ENCODE data around the gene PRICKLE2.

The PRICKLE2 gene

DNA sequence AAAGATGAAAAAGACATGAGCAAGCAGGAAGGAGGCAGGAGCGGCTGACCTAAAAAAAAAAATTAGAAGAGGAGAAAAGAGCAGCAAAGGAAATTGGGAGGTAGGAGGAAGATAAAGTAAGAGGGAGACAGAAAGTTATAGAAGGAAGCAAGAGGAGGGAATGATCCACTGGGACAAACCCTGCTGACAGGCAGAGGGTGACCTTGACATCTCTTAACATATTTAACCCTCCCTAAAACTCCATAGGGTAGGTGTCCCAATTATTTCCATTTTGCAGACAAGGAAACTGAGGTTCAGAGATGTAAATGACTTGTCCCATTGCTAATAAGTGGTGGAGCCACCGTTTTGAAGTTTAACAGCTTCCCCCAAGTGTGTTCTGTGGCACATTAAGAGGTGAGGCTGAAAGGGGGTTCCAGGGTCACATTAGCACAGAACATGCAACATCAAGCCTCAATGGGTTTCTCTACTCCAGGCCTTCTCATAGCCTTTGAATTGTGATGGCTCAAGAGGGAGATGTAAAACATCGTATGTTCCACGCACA, 37.4 kb upstream of the PRICKLE2 start:
- Histone ChIP-seq H3K27ac (ENCODE audit: poor library complexity, severe bottlenecking) (no peak overlapping the region), H3K36me3 (ENCODE audit: low read depth) (no peaks in the 10 kb centered on the region), H3K4me3 (ENCODE audit: severe bottlenecking) (no peak overlapping the region), H3K27me3 (ENCODE audit: insufficient read depth, poor library complexity, severe bottlenecking) (no peaks in the 10 kb centered on the region), H3K9me3 (ENCODE audit: severe bottlenecking) (no peaks in the 10 kb centered on the region), H3K4me1 (ENCODE audit: insufficient read depth, poor library complexity, severe bottlenecking) (peaks cover 31% of the 10 kb centered on the region)
- ATAC-seq (ENCODE audit: low read depth) (no peak), DNase-seq (ENCODE audit: low spot score) (no peak)
- TF ChIP-seq CTCF (IDR thresholded peaks at IDR 0.05; ENCODE audit: poor library complexity, severe bottlenecking): no peak

GRCh38 chr3:64260431-64260830, 35.2 kb upstream of the PRICKLE2 start:
- no peak for TF ChIP-seq CTCF (IDR thresholded peaks at IDR 0.05; ENCODE audit: poor library complexity, severe bottlenecking)
- DNase-seq (ENCODE audit: low spot score) (no peak), ATAC-seq (ENCODE audit: low read depth) (no peak)
- Histone ChIP-seq H3K27me3 (ENCODE audit: insufficient read depth, poor library complexity, severe bottlenecking) (no peaks in the 10 kb centered on the region), H3K9me3 (ENCODE audit: severe bottlenecking) (no peaks in the 10 kb centered on the region), H3K36me3 (ENCODE audit: low read depth) (no peaks in the 10 kb centered on the region), H3K27ac (ENCODE audit: poor library complexity, severe bottlenecking) (no peak overlapping the region), H3K4me1 (ENCODE audit: insufficient read depth, poor library complexity, severe bottlenecking) (peaks cover 14% of the 10 kb centered on the region), H3K4me3 (ENCODE audit: severe bottlenecking) (no peak overlapping the region)

GRCh38 chr3:64259636-64260035, 34.4 kb upstream of the PRICKLE2 start:
- ATAC-seq (ENCODE audit: low read depth): no peak
- TF ChIP-seq CTCF (IDR thresholded peaks at IDR 0.05; ENCODE audit: poor library complexity, severe bottlenecking): no peak
- H3K27ac ChIP-seq (ENCODE audit: poor library complexity, severe bottlenecking): no peak overlapping the region
- no peak for DNase-seq (ENCODE audit: low spot score)
- no peaks in the 10 kb centered on the region for H3K27me3 ChIP-seq (ENCODE audit: insufficient read depth, poor library complexity, severe bottlenecking)
- no peak overlapping the region for H3K4me3 ChIP-seq (ENCODE audit: severe bottlenecking)
- H3K4me1 ChIP-seq (ENCODE audit: insufficient read depth, poor library complexity, severe bottlenecking): peaks cover 6% of the 10 kb centered on the region
- no peaks in the 10 kb centered on the region for H3K9me3 ChIP-seq (ENCODE audit: severe bottlenecking)
- H3K36me3 ChIP-seq (ENCODE audit: low read depth): no peaks in the 10 kb centered on the region

GRCh38 chr3:64257100-64257755, 32.0 kb upstream of the PRICKLE2 start:
- Histone ChIP-seq H3K4me3 (ENCODE audit: severe bottlenecking) (no peak overlapping the region), H3K9me3 (ENCODE audit: severe bottlenecking) (no peaks in the 10 kb centered on the region), H3K27me3 (ENCODE audit: insufficient read depth, poor library complexity, severe bottlenecking) (no peaks in the 10 kb centered on the region), H3K36me3 (ENCODE audit: low read depth) (no peaks in the 10 kb centered on the region; the same call in 1 of the 2 replicates), H3K4me1 (ENCODE audit: insufficient read depth, poor library complexity, severe bottlenecking) (no peaks in the 10 kb centered on the region), H3K27ac (ENCODE audit: poor library complexity, severe bottlenecking) (no peak overlapping the region)
- no peak for ATAC-seq (ENCODE audit: low read depth)
- no peak for TF ChIP-seq CTCF (IDR thresholded peaks at IDR 0.05; ENCODE audit: poor library complexity, severe bottlenecking)
- no peak for DNase-seq (ENCODE audit: low spot score)

GRCh38 chr3:64255741-64256340, 30.6 kb upstream of the PRICKLE2 start:
- no peaks in the 10 kb centered on the region; the same call in 1 of the 2 replicates for H3K36me3 ChIP-seq (ENCODE audit: low read depth)
- H3K9me3 ChIP-seq (ENCODE audit: severe bottlenecking): no peaks in the 10 kb centered on the region
- H3K4me1 ChIP-seq (ENCODE audit: insufficient read depth, poor library complexity, severe bottlenecking): no peaks in the 10 kb centered on the region
- no peak overlapping the region for H3K4me3 ChIP-seq (ENCODE audit: severe bottlenecking)
- H3K27me3 ChIP-seq (ENCODE audit: insufficient read depth, poor library complexity, severe bottlenecking): no peaks in the 10 kb centered on the region
- no peak for TF ChIP-seq CTCF (IDR thresholded peaks at IDR 0.05; ENCODE audit: poor library complexity, severe bottlenecking)
- ATAC-seq (ENCODE audit: low read depth) (no peak), DNase-seq (ENCODE audit: low spot score) (no peak)
- no peak overlapping the region for H3K27ac ChIP-seq (ENCODE audit: poor library complexity, severe bottlenecking)
